Upper lobe of left lung (tissue), 4 donors: ENCODE measurements around the gene DGKZ.

Experiments used
- EP300 ChIP-seq, 4 donors: sonication (generic); formaldehyde crosslinking; IDR thresholded peaks; one replicate each; pipeline ENCODE4 v1.5.1; 2017; ENCODE audit warnings: antibody characterized with exemption in 4 of 4, control low read depth in 2 of 4
- POLR2A ChIP-seq, 4 donors: fragments of 450-650 bp; IDR thresholded peaks; one replicate each; pipeline ENCODE4 v1.5.1; 2016 to 2017; ENCODE audit warnings: antibody characterized with exemption in 4 of 4, mild to moderate bottlenecking in 2 of 4
- POLR2AphosphoS5 ChIP-seq, 2 donors: sonication (generic); formaldehyde crosslinking; IDR thresholded peaks; one replicate each; pipeline ENCODE4 v1.5.1; 2017; ENCODE audit warnings: antibody characterized with exemption in 2 of 2
- TF ChIP-seq, protein P1 (sequence below), 6 experiments: fragments of 450-650 bp in 4 of 6; fragments of 200-600 bp in 2 of 6; sonication (generic) in 2 of 6; IDR thresholded peaks; one replicate each; pipeline ENCODE4 v1.5.1; 2016 to 2019; ENCODE audit warnings: antibody characterized with exemption in 6 of 6

DNA sequence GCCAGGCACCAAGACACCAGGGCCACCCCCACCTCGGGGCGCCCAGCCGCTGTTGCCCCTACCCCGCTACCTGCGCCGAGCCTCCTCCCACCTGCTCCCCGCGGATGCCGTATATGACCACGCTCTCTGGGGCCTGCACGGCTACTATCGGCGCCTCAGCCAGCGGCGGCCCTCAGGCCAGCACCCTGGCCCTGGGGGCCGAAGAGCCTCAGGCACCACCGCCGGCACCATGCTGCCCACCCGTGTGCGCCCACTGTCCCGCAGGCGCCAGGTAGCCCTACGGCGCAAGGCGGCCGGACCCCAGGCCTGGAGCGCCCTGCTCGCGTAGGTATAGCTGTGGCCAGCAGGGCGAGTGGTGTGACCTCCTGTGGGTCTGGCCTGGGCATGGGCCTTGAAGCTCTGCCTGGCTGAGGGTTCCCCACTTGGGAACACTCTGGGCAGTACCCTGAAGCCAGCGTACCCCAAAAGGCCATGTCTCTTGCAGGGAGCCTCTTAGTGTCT is 19.4 kb downstream of the DGKZ start:
- TF ChIP-seq POLR2A (IDR thresholded peaks at IDR 0.05) (no peak), EP300 (IDR thresholded peaks at IDR 0.05) (no peak), POLR2AphosphoS5 (IDR thresholded peaks at IDR 0.05) (no peak)
- TF ChIP-seq, protein P1, sequence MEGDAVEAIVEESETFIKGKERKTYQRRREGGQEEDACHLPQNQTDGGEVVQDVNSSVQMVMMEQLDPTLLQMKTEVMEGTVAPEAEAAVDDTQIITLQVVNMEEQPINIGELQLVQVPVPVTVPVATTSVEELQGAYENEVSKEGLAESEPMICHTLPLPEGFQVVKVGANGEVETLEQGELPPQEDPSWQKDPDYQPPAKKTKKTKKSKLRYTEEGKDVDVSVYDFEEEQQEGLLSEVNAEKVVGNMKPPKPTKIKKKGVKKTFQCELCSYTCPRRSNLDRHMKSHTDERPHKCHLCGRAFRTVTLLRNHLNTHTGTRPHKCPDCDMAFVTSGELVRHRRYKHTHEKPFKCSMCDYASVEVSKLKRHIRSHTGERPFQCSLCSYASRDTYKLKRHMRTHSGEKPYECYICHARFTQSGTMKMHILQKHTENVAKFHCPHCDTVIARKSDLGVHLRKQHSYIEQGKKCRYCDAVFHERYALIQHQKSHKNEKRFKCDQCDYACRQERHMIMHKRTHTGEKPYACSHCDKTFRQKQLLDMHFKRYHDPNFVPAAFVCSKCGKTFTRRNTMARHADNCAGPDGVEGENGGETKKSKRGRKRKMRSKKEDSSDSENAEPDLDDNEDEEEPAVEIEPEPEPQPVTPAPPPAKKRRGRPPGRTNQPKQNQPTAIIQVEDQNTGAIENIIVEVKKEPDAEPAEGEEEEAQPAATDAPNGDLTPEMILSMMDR (IDR thresholded peaks at IDR 0.05): no peak
